ENCODE data around the gene TTC21A. TPM values are rescaled to one million over a fixed set of nuclear protein-coding genes. Genes with fewer than 3 reads are reported as not detected.

The TTC21A gene
- total RNA-seq, 2 experiments from 2014 or later, result 0.69 to 0.79 TPM

DNA sequence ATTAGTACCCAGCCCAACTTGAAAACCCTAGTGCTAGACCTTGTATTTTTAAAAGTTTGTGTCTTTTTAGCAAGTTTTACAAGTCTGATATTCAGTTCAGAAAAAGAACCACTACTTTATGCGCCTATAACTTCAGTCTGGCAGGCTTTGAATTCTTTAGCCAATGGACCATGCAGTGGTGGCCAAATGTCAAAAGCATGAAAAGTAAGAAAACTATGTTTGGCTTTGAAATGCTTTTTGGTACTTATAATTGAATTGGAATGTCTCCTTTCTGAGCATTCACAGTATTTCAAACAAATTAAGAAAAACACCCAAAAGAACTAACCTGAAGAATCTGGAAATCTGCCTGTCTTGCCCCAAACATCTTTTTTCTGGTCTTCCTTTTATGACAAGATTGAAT is 42.8 kb upstream of the TTC21A start:
- Mint-ChIP-seq H3K4me3 (no peak overlapping the region), H3K27ac (no peak overlapping the region), H3K27me3 (no peaks in the 10 kb centered on the region), H3K36me3 (ENCODE audit: low read depth) (peaks cover 23% of the 10 kb centered on the region), H3K9me3 (peaks cover 2% of the 10 kb centered on the region), H3K4me1 (ENCODE audit: low read depth) (peaks cover 25% of the 10 kb centered on the region)
- ATAC-seq (no peak), DNase-seq (no peak)
- TF ChIP-seq, protein P1, sequence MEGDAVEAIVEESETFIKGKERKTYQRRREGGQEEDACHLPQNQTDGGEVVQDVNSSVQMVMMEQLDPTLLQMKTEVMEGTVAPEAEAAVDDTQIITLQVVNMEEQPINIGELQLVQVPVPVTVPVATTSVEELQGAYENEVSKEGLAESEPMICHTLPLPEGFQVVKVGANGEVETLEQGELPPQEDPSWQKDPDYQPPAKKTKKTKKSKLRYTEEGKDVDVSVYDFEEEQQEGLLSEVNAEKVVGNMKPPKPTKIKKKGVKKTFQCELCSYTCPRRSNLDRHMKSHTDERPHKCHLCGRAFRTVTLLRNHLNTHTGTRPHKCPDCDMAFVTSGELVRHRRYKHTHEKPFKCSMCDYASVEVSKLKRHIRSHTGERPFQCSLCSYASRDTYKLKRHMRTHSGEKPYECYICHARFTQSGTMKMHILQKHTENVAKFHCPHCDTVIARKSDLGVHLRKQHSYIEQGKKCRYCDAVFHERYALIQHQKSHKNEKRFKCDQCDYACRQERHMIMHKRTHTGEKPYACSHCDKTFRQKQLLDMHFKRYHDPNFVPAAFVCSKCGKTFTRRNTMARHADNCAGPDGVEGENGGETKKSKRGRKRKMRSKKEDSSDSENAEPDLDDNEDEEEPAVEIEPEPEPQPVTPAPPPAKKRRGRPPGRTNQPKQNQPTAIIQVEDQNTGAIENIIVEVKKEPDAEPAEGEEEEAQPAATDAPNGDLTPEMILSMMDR (IDR thresholded peaks at IDR 0.05), result no peak
- CTCF ChIA-PET, result interaction anchor here (1.0 to 1.8 kb wide), 4 partner anchors 8 to 100 kb away, joined by 3 to 8 read pairs (median 3); no protein-coding TSS in a partner anchor
- intact Hi-C loops (cut with micrococcal nuclease), result no loop called here
- POLR2A ChIA-PET, result interaction anchor here (1.0 kb wide), 1 partner anchor 8 kb away, joined by 3 read pairs; no protein-coding TSS in a partner anchor

GRCh38 chr3:39065197-39065596 is 42.3 kb upstream of the TTC21A start:
- CTCF ChIA-PET, result interaction anchor here (1.0 to 1.8 kb wide), 5 partner anchors 9 to 99 kb away, joined by 3 to 8 read pairs (median 3); no protein-coding TSS in a partner anchor
- H3K9me3 Mint-ChIP-seq, result peaks cover 2% of the 10 kb centered on the region

GRCh38 chr3:39067286-39067685 is 40.2 kb upstream of the TTC21A start:
- CTCF ChIA-PET, result interaction anchor here (1.0 to 3.2 kb wide), 5 partner anchors 20 to 224 kb away, joined by 3 to 12 read pairs (median 4); no protein-coding TSS in a partner anchor
- TF ChIP-seq, protein P1 (IDR thresholded peaks at IDR 0.05), result no peak
- H3K4me3 Mint-ChIP-seq, result no peak overlapping the region
- no peaks in the 10 kb centered on the region for H3K9me3 Mint-ChIP-seq
- peaks cover 21% of the 10 kb centered on the region for H3K36me3 Mint-ChIP-seq (ENCODE audit: low read depth)
- DNase-seq (no peak), ATAC-seq (no peak)
- H3K27me3 Mint-ChIP-seq, result no peaks in the 10 kb centered on the region
- POLR2A ChIA-PET, result interaction anchor here (1.6 kb wide), 1 partner anchor 9 kb away, joined by 3 read pairs; no protein-coding TSS in a partner anchor
- intact Hi-C loops (cut with micrococcal nuclease), result no loop called here
- no peak overlapping the region for H3K27ac Mint-ChIP-seq
- peaks cover 10% of the 10 kb centered on the region for H3K4me1 Mint-ChIP-seq (ENCODE audit: low read depth)

More at GRCh38 chr3:39065197-39065596, 42.3 kb upstream of the TTC21A start:
- DNase-seq (peak; percentile 50), ATAC-seq (peak; percentile 86)
- Mint-ChIP-seq H3K27ac (peak overlapping the region; percentile 30), H3K4me1 (ENCODE audit: low read depth) (peaks cover 21% of the 10 kb centered on the region), H3K4me3 (no peak overlapping the region), H3K36me3 (ENCODE audit: low read depth) (peaks cover 26% of the 10 kb centered on the region), H3K27me3 (no peaks in the 10 kb centered on the region)
- TF ChIP-seq, protein P1 (IDR thresholded peaks at IDR 0.05), result peak; percentile 43
- intact Hi-C loops (cut with micrococcal nuclease), result no loop called here
- POLR2A ChIA-PET, result interaction anchor here (1.0 kb wide), 1 partner anchor 9 kb away, joined by 3 read pairs; no protein-coding TSS in a partner anchor

DNA sequence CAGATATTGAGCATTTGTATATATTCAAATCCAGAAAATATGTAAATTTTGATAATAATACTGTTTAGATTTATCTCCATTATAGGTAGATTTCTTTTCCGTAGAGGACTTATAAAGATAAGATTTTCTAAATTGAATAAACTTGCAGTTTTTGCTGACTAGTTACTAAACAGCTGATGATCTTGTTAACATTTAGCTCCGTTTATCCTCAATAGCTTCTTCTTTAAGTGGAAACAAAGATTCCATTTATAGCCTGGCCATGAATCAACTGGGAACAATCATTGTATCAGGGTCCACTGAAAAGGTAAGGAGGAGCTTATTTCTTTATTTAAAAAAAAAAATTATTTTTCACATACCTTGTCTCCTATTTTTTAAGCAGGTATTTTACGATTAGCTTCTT is 38.9 kb upstream of the TTC21A start:
- ChIA-PET POLR2A (interaction anchor here (1.6 kb wide), 1 partner anchor 10 kb away, joined by 3 read pairs; no protein-coding TSS in a partner anchor), CTCF (interaction anchor here (1.5 to 3.2 kb wide), 6 partner anchors 13 to 223 kb away, joined by 4 to 12 read pairs (median 7); no protein-coding TSS in a partner anchor)
- no peak for ATAC-seq
- no peak overlapping the region for H3K27ac Mint-ChIP-seq
- DNase-seq, result no peak
- peaks cover 8% of the 10 kb centered on the region for H3K4me1 Mint-ChIP-seq (ENCODE audit: low read depth)
- no peaks in the 10 kb centered on the region for H3K27me3 Mint-ChIP-seq
- TF ChIP-seq, protein P1 (IDR thresholded peaks at IDR 0.05), result no peak
- H3K4me3 Mint-ChIP-seq, result no peak overlapping the region
- peaks cover 21% of the 10 kb centered on the region for H3K36me3 Mint-ChIP-seq (ENCODE audit: low read depth)
- intact Hi-C loops (cut with micrococcal nuclease), result no loop called here
- no peaks in the 10 kb centered on the region for H3K9me3 Mint-ChIP-seq

GRCh38 chr3:39075910-39076309 is 31.6 kb upstream of the TTC21A start:
- Mint-ChIP-seq H3K9me3 (no peaks in the 10 kb centered on the region), H3K4me1 (ENCODE audit: low read depth) (peaks cover 9% of the 10 kb centered on the region), H3K27ac (peak overlapping the region; percentile 50), H3K4me3 (no peak overlapping the region), H3K27me3 (no peaks in the 10 kb centered on the region), H3K36me3 (ENCODE audit: low read depth) (peaks cover 22% of the 10 kb centered on the region)
- ChIA-PET CTCF (no interaction called here), POLR2A (interaction anchor here (0.7 kb wide), 1 partner anchor 756 kb away, joined by 3 read pairs; no protein-coding TSS in a partner anchor)
- TF ChIP-seq, protein P1 (IDR thresholded peaks at IDR 0.05), result no peak
- intact Hi-C loops (cut with micrococcal nuclease), result no loop called here
- ATAC-seq (no peak), DNase-seq (no peak)

All from activated CD8-positive, alpha-beta T cell treated with anti-CD3 and anti-CD28 coated beads for 36 hours (primary cell).